ENCODE data around the gene EFEMP2.

DNA sequence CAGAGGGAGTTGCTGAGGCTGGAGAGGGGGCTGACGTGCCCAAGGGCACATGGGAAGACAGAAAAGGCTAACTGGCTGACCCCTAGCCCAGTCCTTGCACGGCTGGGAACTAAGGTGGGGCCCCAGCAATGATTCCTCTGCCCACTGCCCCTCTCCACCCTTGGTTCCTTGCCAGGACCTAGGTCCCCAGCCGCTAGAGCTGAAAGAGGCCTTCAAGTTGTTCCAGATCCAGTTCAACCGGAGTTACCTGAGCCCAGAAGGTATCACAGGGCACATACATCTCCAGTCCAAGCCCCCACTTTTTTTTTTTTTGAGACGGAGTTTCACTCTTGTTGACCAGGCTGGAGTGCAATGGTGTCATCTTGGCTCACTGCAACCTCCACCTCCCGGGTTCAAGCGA lies 7.4 kb upstream of the EFEMP2 start:
- TF ChIP-seq, protein P1, sequence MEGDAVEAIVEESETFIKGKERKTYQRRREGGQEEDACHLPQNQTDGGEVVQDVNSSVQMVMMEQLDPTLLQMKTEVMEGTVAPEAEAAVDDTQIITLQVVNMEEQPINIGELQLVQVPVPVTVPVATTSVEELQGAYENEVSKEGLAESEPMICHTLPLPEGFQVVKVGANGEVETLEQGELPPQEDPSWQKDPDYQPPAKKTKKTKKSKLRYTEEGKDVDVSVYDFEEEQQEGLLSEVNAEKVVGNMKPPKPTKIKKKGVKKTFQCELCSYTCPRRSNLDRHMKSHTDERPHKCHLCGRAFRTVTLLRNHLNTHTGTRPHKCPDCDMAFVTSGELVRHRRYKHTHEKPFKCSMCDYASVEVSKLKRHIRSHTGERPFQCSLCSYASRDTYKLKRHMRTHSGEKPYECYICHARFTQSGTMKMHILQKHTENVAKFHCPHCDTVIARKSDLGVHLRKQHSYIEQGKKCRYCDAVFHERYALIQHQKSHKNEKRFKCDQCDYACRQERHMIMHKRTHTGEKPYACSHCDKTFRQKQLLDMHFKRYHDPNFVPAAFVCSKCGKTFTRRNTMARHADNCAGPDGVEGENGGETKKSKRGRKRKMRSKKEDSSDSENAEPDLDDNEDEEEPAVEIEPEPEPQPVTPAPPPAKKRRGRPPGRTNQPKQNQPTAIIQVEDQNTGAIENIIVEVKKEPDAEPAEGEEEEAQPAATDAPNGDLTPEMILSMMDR (IDR thresholded peaks at IDR 0.05) = no peak
- no peak for TF ChIP-seq ZFX (IDR thresholded peaks at IDR 0.05; ENCODE audit: borderline replicate concordance)

Data from 22Rv1 (cell line).